Peyer's patch (tissue), 4 donors: ENCODE data around the gene CCDC74A.

Experiments
- CTCF ChIP-seq, 6 experiments: fragments of 450-650 bp in 4 of 6; fragments of 200-600 bp in 2 of 6; sonication (generic) in 1 of 6; IDR thresholded peaks; one replicate each; pipeline ENCODE4 v1.5.1; 2017 to 2019; ENCODE audit warnings: antibody characterized with exemption in 6 of 6, mild to moderate bottlenecking in 3 of 6, moderate library complexity in 1 of 6
- POLR2A ChIP-seq, 2 donors: fragments of 450-650 bp; IDR thresholded peaks; one replicate each; pipeline ENCODE4 v1.5.1; 2017; ENCODE audit warnings: antibody characterized with exemption in 2 of 2, mild to moderate bottlenecking in 2 of 2, moderate library complexity in 2 of 2

GRCh38 chr2:131566371-131566770 is 38.7 kb downstream of the CCDC74A start:
- no peak for TF ChIP-seq CTCF (IDR thresholded peaks at IDR 0.05)
- no peak for TF ChIP-seq POLR2A (IDR thresholded peaks at IDR 0.05)
